ENCODE measurements around the gene PCSK5.

PCSK5 gene

GRCh38 chr9:76153902-76154629 is 263.6 kb downstream of the PCSK5 start:
- DNase-seq = no peak

- no peak for DNase-seq
Measured at GRCh38 chr9:76155361-76155760, 264.9 kb downstream of the PCSK5 start.

GRCh38 chr9:76158713-76159112 is 268.2 kb downstream of the PCSK5 start:
- no peak for DNase-seq

- no peak for DNase-seq
Measured at GRCh38 chr9:76159293-76159926, 268.9 kb downstream of the PCSK5 start.

GRCh38 chr9:76161106-76161505 is 270.6 kb downstream of the PCSK5 start:
- no peak for DNase-seq

- no peak for DNase-seq
Measured at GRCh38 chr9:76161541-76161940, 271.1 kb downstream of the PCSK5 start.

- no peak for DNase-seq
Measured at GRCh38 chr9:76162086-76162730, 271.7 kb downstream of the PCSK5 start.

GRCh38 chr9:76162751-76163500 is 272.5 kb downstream of the PCSK5 start:
- DNase-seq = no peak

GRCh38 chr9:76166526-76166925 is 276.1 kb downstream of the PCSK5 start:
- DNase-seq = no peak

GRCh38 chr9:76176171-76176570 is 285.7 kb downstream of the PCSK5 start:
- no peak for DNase-seq

- no peak for DNase-seq
Measured at GRCh38 chr9:76177931-76178330, 287.5 kb downstream of the PCSK5 start.

GRCh38 chr9:76180541-76180940 is 290.1 kb downstream of the PCSK5 start:
- DNase-seq = no peak

GRCh38 chr9:76181020-76181641 is 290.7 kb downstream of the PCSK5 start:
- no peak for DNase-seq

GRCh38 chr9:76181781-76182180 is 291.3 kb downstream of the PCSK5 start:
- no peak for DNase-seq

- no peak for DNase-seq
Measured at GRCh38 chr9:76185432-76185831, 295.0 kb downstream of the PCSK5 start.

GRCh38 chr9:76188286-76188685 is 297.8 kb downstream of the PCSK5 start:
- DNase-seq = no peak

- DNase-seq = no peak
Measured at GRCh38 chr9:76188905-76189304, 298.4 kb downstream of the PCSK5 start.

- DNase-seq = no peak
Measured at GRCh38 chr9:76191493-76191892, 301.0 kb downstream of the PCSK5 start.

GRCh38 chr9:76192013-76192412 is 301.5 kb downstream of the PCSK5 start:
- DNase-seq = no peak

GRCh38 chr9:76194896-76195295 is 304.4 kb downstream of the PCSK5 start:
- no peak for DNase-seq

GRCh38 chr9:76198336-76198735 is 307.9 kb downstream of the PCSK5 start:
- DNase-seq = no peak

GRCh38 chr9:76200315-76200714 is 309.8 kb downstream of the PCSK5 start:
- no peak for DNase-seq

GRCh38 chr9:76200745-76201144 is 310.3 kb downstream of the PCSK5 start:
- no peak for DNase-seq
